ENCODE measurements around the gene ARID1B. TPM values are rescaled to one million over a fixed set of nuclear protein-coding genes. Genes with fewer than 3 reads are reported as not detected.

The ARID1B gene
- total and polyA plus RNA-seq, 2 of the 13 experiments (the other 11 are each of a cell fraction or from before 2014, with no cell fraction given), result 20.1 to 32.6 TPM

- BruUV-seq (replicated peaks), result no TSS peak
- H2AFZ ChIP-seq (ENCODE audit: low read length), result no peak overlapping the region
- ATAC-seq, result no peak
- TF ChIP-seq RFX3 (CRISPR knock-in tag; IDR thresholded peaks at IDR 0.05), result no peak
- no peak for TF ChIP-seq ZBTB21 (CRISPR knock-in tag; IDR thresholded peaks at IDR 0.05)
- TF ChIP-seq FOSL2 (CRISPR knock-in tag; IDR thresholded peaks at IDR 0.05), result no peak
- TF ChIP-seq AFF4 (CRISPR knock-in tag; IDR thresholded peaks at IDR 0.05), result no peak
- TF ChIP-seq ZNF138 (CRISPR knock-in tag; IDR thresholded peaks at IDR 0.05; ENCODE audit: low read depth), result no peak
- no peak for TF ChIP-seq SIX1 (CRISPR knock-in tag; IDR thresholded peaks at IDR 0.05; ENCODE audit: borderline replicate concordance)
- no peak for TF ChIP-seq ISL2 (CRISPR knock-in tag; IDR thresholded peaks at IDR 0.05)
- no peak for TF ChIP-seq ZBTB1 (CRISPR knock-in tag; IDR thresholded peaks at IDR 0.05; ENCODE audit: borderline replicate concordance)
- TF ChIP-seq ZNF572 (CRISPR knock-in tag; IDR thresholded peaks at IDR 0.05), result no peak
- TF ChIP-seq BRCA1 (CRISPR knock-in tag; IDR thresholded peaks at IDR 0.05), result no peak
- TF ChIP-seq CBFB (CRISPR knock-in tag; IDR thresholded peaks at IDR 0.05), result no peak
- no peak for TF ChIP-seq ZNF775 (CRISPR knock-in tag; IDR thresholded peaks at IDR 0.05; ENCODE audit: borderline replicate concordance)
- TF ChIP-seq ATAD3A (CRISPR knock-in tag; IDR thresholded peaks at IDR 0.05), result no peak
- TF ChIP-seq CC2D1A (CRISPR knock-in tag; IDR thresholded peaks at IDR 0.05), result no peak
- no peak for TF ChIP-seq ZBTB25 (CRISPR knock-in tag; IDR thresholded peaks at IDR 0.05)
- no peak for TF ChIP-seq HHEX (CRISPR knock-in tag; IDR thresholded peaks at IDR 0.05)
- no peak for TF ChIP-seq PBX2 (CRISPR knock-in tag; IDR thresholded peaks at IDR 0.05)
- DNase-seq (ENCODE audit: low spot score), result no peak
- H3K36me3 ChIP-seq (replicated peaks in 1 of 2; ENCODE audit: control insufficient read depth in 1 of 2, insufficient read depth in 2 of 2, low read length in 2 of 2), result 0 out of 5 replicates have a peak, but pooled peaks cover 0 to 2% of the 10 kb centered on the region in 2 experiments
- no peak overlapping the region for H3K4me2 ChIP-seq (ENCODE audit: low read depth, low read length)
- 95% methylated on average over 6 of the region's 6 CpGs for WGBS (ENCODE audit: low lambda C conversion rate)
- H3K9ac ChIP-seq (ENCODE audit: insufficient read depth, low read depth, low read length), result no peak overlapping the region
- no peak for FAIRE-seq
- no peaks in the 10 kb centered on the region for H3K27me3 ChIP-seq (ENCODE audit: control insufficient read depth in 1 of 2, insufficient read depth in 2 of 2, low read length in 2 of 2)
- H3K4me3 ChIP-seq (replicated peaks in 1 of 3; ENCODE audit: insufficient read depth in 1 of 3, low read depth in 2 of 3, low read length in 3 of 3), result no peak overlapping the region
- POLR2A ChIA-PET, result interaction anchor here (1.4 kb wide), 1 partner anchor 10 kb away, joined by 10 read pairs; no protein-coding TSS in a partner anchor
- CTCF ChIA-PET (ENCODE audit: low intra/inter-chr PET ratio, low total read pairs), result no interaction called here
- peaks cover under 1% of the 10 kb centered on the region; the same call in 1 of the 2 replicates for H4K20me1 ChIP-seq (ENCODE audit: insufficient read depth, low read length)
- intact Hi-C loops (cut with micrococcal nuclease; ENCODE audit: unreplicated experiment), result no loop called here
- no peak overlapping the region for H3K27ac ChIP-seq (ENCODE audit: extremely low read length, insufficient read depth, low read length)
- H3K4me1 ChIP-seq (ENCODE audit: insufficient read depth, low read length), result peaks cover 6% of the 10 kb centered on the region; the same call in 1 of the 2 replicates
- H3K79me2 ChIP-seq (ENCODE audit: insufficient read depth, low read length), result peaks cover 60% of the 10 kb centered on the region
- no peaks in the 10 kb centered on the region for H3K9me3 ChIP-seq (ENCODE audit: low read length)
- in situ Hi-C loops (cut with HindIII; ENCODE audit: extremely low pct_ligation_motif_present, low pct_unique_long_range_greater_than_20kb), result no loop called here
These were observed 166.0 kb downstream of the ARID1B start for GRCh38 chr6:156943166-156943565.
